GM23338 (cell line): ENCODE data around the gene PDE3A. TPM values are rescaled to one million over a fixed set of nuclear protein-coding genes. Genes with fewer than 3 reads are reported as not detected.

Source experiments
- ATAC-seq: fragments of 200-7000 bp; cut with Tn5 transposase; 3 replicates; pipeline ENCODE4 v1.9.1; 2020
- DNase-seq: peaks from one replicate; pipeline ENCODE4 v3.0.0-alpha.2; 2015; ENCODE audit warnings: low spot score
- H2AFZ ChIP-seq: fragments of 200-600 bp; sonication (generic); 2 replicates; pipeline ENCODE4 v1.8.0; 2016; ENCODE audit warnings: antibody characterized with exemption, mild to moderate bottlenecking, moderate library complexity
- H3F3A ChIP-seq: fragments of 200-600 bp; sonication (generic); replicated peaks from 2 replicates; pipeline ENCODE4 v1.8.0; 2017; ENCODE audit warnings: antibody characterized with exemption, mixed run types, low read depth
- H3K27ac ChIP-seq: fragments of 200-600 bp; sonication (generic); 2 replicates; pipeline ENCODE4 v1.6.1; 2016; ENCODE audit warnings: low read depth
- H3K27me3 ChIP-seq: fragments of 200-600 bp; sonication (generic); 2 replicates; pipeline ENCODE4 v1.8.0; 2016; ENCODE audit warnings: mild to moderate bottlenecking, mixed run types, moderate library complexity; ENCODE audit not compliant: insufficient read depth
- H3K36me3 ChIP-seq: fragments of 200-600 bp; sonication (generic); 2 replicates; pipeline ENCODE4 v1.8.0; 2016; ENCODE audit warnings: mild to moderate bottlenecking; ENCODE audit not compliant: insufficient read depth
- H3K4me1 ChIP-seq: fragments of 200-600 bp; sonication (generic); 2 replicates; pipeline ENCODE4 v1.8.0; 2016; ENCODE audit warnings: mild to moderate bottlenecking, moderate library complexity; ENCODE audit not compliant: insufficient read depth
- H3K4me2 ChIP-seq: fragments of 200-600 bp; sonication (generic); 2 replicates; pipeline ENCODE4 v1.7.1; 2017; ENCODE audit warnings: mixed run types
- H3K4me3 ChIP-seq: fragments of 200-600 bp; sonication (generic); 2 replicates; pipeline ENCODE4 v1.6.1; 2016; ENCODE audit warnings: mixed run types
- H3K79me2 ChIP-seq: fragments of 200-600 bp; sonication (generic); replicated peaks from 2 replicates; pipeline ENCODE4 v1.8.0; 2017; ENCODE audit warnings: mild to moderate bottlenecking; ENCODE audit not compliant: insufficient read depth
- H3K9me2 ChIP-seq: fragments of 200-600 bp; sonication (generic); 2 replicates; pipeline ENCODE4 v1.8.0; 2017; ENCODE audit not compliant: insufficient read depth
- H4K20me1 ChIP-seq: fragments of 200-600 bp; sonication (generic); replicated peaks from 2 replicates; pipeline ENCODE4 v1.8.0; 2017; ENCODE audit warnings: mild to moderate bottlenecking; ENCODE audit not compliant: insufficient read depth
- H3K27ac Mint-ChIP-seq: 2 replicates; pipeline ENCODE4 v1.8.0; 2020; ENCODE audit warnings: inconsistent platforms, mild to moderate bottlenecking, moderate library complexity, mixed read lengths
- H3K27me3 Mint-ChIP-seq: 3 replicates; pipeline ENCODE4 v1.8.0; 2022; ENCODE audit warnings: low read depth, mild to moderate bottlenecking, moderate library complexity, mixed read lengths, inconsistent platforms; ENCODE audit not compliant: insufficient read depth, poor library complexity
- H3K36me3 Mint-ChIP-seq: 3 replicates; pipeline ENCODE4 v1.8.0; 2021; ENCODE audit warnings: low read depth, mild to moderate bottlenecking, inconsistent platforms, moderate library complexity, mixed read lengths
- H3K4me1 Mint-ChIP-seq: 3 replicates; pipeline ENCODE4 v1.8.0; 2020; ENCODE audit warnings: mild to moderate bottlenecking, inconsistent platforms, mixed read lengths
- H3K4me3 Mint-ChIP-seq: 3 replicates; pipeline ENCODE4 v1.8.0; 2021; ENCODE audit warnings: moderate library complexity, mild to moderate bottlenecking, inconsistent platforms, mixed read lengths
- H3K9me3 Mint-ChIP-seq: 3 replicates; pipeline ENCODE4 v1.8.0; 2020; ENCODE audit warnings: moderate library complexity, mild to moderate bottlenecking, inconsistent platforms, mixed read lengths
- CTCF ChIP-seq, 2 experiments: fragments of 200-600 bp in 1 of 2; sonication (generic) in 1 of 2; conservative IDR thresholded peaks; 2 replicates each; pipeline versions ENCODE4 v1.5.1 to v1.6.1; 2016 to 2017; ENCODE audit warnings: antibody characterized with exemption in 2 of 2, low read depth in 2 of 2, mild to moderate bottlenecking in 2 of 2, moderate library complexity in 1 of 2
- ETS1 ChIP-seq: IDR thresholded peaks from 2 replicates; pipeline ENCODE4 v1.6.1; 2016; ENCODE audit warnings: antibody characterized with exemption
- EZH2 ChIP-seq: fragments of 200-600 bp; sonication (generic); IDR thresholded peaks from one replicate; pipeline ENCODE4 v1.8.0; 2017; ENCODE audit warnings: antibody characterized with exemption, mild to moderate bottlenecking, low read depth; ENCODE audit not compliant: unreplicated experiment
- EZH2phosphoT487 ChIP-seq: fragments of 200-600 bp; sonication (generic); IDR thresholded peaks from one replicate; pipeline ENCODE4 v1.8.1; 2018; ENCODE audit warnings: antibody characterized with exemption; ENCODE audit not compliant: unreplicated experiment
- JUNB ChIP-seq: IDR thresholded peaks from one replicate; pipeline ENCODE4 v1.6.1; 2016; ENCODE audit warnings: antibody characterized with exemption; ENCODE audit not compliant: unreplicated experiment
- REST ChIP-seq: IDR thresholded peaks from one replicate; pipeline ENCODE4 v1.6.1; 2018; ENCODE audit warnings: antibody characterized with exemption; ENCODE audit not compliant: unreplicated experiment
- ZNF462 ChIP-seq: fragments of 250-450 bp; sonication (Bioruptor Pico); IDR thresholded peaks from 2 replicates; pipeline ENCODE4 v1.5.0; 2020; ENCODE audit warnings: mild to moderate bottlenecking, moderate library complexity
- polyA plus RNA-seq: library from polyadenylated mRNA; unstranded; fragments of >200 nt; fragmentation: Nextera tagmentation; extraction: Ambion mirVana; gene quantifications from 2 replicates; pipeline ENCODE4 v1.2.1, GENCODE V29; 2016
- total RNA-seq: library from RNA; depleted of rRNA; stranded (reverse); fragments of >200 nt; shearing (Covaris generic); gene quantifications from 2 replicates; pipeline ENCODE4 v1.2.3, GENCODE V29; 2014

The PDE3A gene
- total and polyA plus RNA-seq, 2 experiments from 2014 or later: 2.7 to 9.2 TPM

GRCh38 chr12:20473133-20473532 lies 104.8 kb downstream of the PDE3A start (continued):
- TF ChIP-seq ETS1 (no peak), EZH2phosphoT487 (no peak), REST (no peak), EZH2 (no peak), JUNB (no peak)

GRCh38 chr12:20474016-20474415 lies 105.7 kb downstream of the PDE3A start:
- no peaks in the 10 kb centered on the region for H3F3A ChIP-seq
- H4K20me1 ChIP-seq: no peaks in the 10 kb centered on the region
- H3K4me3 Mint-ChIP-seq: no peak overlapping the region
- no peak overlapping the region for H3K4me3 ChIP-seq
- H3K36me3 Mint-ChIP-seq: peaks cover 11% of the 10 kb centered on the region; the same call in 2 of the 3 replicates
- H3K4me1 ChIP-seq: no peaks in the 10 kb centered on the region
- peaks cover 7% of the 10 kb centered on the region; the same call in 2 of the 3 replicates for H3K9me3 Mint-ChIP-seq
- 0 out of 2 replicates have a peak, but pooled peaks cover 4% of the 10 kb centered on the region for H3K9me2 ChIP-seq
- H3K4me1 Mint-ChIP-seq: peaks cover 11% of the 10 kb centered on the region
- no peak overlapping the region for H3K4me2 ChIP-seq
- TF ChIP-seq CTCF (conservative IDR thresholded peaks at IDR 0.05; ENCODE audit: low read depth in 2 of 2): no peak
- H3K27ac Mint-ChIP-seq: no peak overlapping the region
- no peak overlapping the region for H3K27ac ChIP-seq
- no peaks in the 10 kb centered on the region for H3K27me3 Mint-ChIP-seq
- no peak for ATAC-seq
- H3K36me3 ChIP-seq: no peaks in the 10 kb centered on the region
- H3K27me3 ChIP-seq: no peaks in the 10 kb centered on the region
- no peak for DNase-seq
- no peak overlapping the region for H2AFZ ChIP-seq
- H3K79me2 ChIP-seq: no peaks in the 10 kb centered on the region

GRCh38 chr12:20474443-20474842 lies 106.1 kb downstream of the PDE3A start:
- Histone ChIP-seq H3K4me2 (no peak overlapping the region), H3K27ac (no peak overlapping the region), H3K27me3 (no peaks in the 10 kb centered on the region), H3K79me2 (no peaks in the 10 kb centered on the region), H2AFZ (no peak overlapping the region), H4K20me1 (no peaks in the 10 kb centered on the region), H3K4me3 (no peak overlapping the region), H3K4me1 (no peaks in the 10 kb centered on the region), H3K36me3 (no peaks in the 10 kb centered on the region), H3F3A (no peaks in the 10 kb centered on the region), H3K9me2 (0 out of 2 replicates have a peak, but pooled peaks cover 4% of the 10 kb centered on the region)
- DNase-seq: peak; percentile 62
- H3K4me3 Mint-ChIP-seq: no peak overlapping the region
- H3K36me3 Mint-ChIP-seq: peaks cover 11% of the 10 kb centered on the region; the same call in 2 of the 3 replicates
- no peak for ATAC-seq
- peaks cover 7% of the 10 kb centered on the region; the same call in 2 of the 3 replicates for H3K9me3 Mint-ChIP-seq
- no peaks in the 10 kb centered on the region for H3K27me3 Mint-ChIP-seq
- H3K4me1 Mint-ChIP-seq: peaks cover 11% of the 10 kb centered on the region
- no peak overlapping the region for H3K27ac Mint-ChIP-seq
- 0 out of 2 replicates have a peak, but pooled peaks have one; percentile 34 for TF ChIP-seq ZNF462 (CRISPR knock-in tag)
